Measurements from ENCODE around the gene INTS2.

INTS2 gene

DNA sequence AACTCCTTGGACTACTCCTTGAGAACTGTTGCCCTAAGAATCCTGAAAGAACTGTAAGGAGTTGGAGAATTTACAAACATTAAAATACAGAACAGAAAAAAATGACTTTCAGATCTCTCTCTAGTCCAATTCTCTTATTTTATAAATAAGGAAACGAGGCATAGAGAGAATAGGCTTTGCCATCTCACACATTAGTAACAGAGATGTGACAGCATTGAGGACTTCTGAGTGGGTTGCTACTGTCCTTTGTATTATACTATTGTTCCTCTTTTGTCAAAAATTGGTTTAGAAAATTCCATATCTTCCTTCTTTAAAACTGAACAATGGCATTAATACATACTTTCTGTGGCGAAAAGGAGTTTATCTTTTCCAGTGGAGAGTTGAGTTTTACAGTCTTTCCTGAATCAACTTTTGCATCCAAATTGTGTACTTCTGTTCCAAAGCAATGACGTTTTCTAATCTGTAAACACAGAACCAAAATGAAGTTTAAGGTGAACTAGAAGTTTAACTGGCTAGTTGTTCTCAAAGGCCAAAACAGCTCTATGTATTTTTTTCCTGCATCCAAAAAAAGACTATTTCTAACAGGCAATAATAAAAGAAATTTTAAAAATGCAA, 80.9 kb downstream of the INTS2 start:
- Histone ChIP-seq H3K9me3 (ENCODE audit: insufficient read depth, low read length, severe bottlenecking) (no peaks in the 10 kb centered on the region), H4K20me1 (ENCODE audit: insufficient read depth, low read length) (peaks cover 4% of the 10 kb centered on the region; the same call in 1 of the 2 replicates), H2AFZ (ENCODE audit: low read depth, low read length) (no peak overlapping the region), H3K27ac (ENCODE audit: low read length) (no peak overlapping the region), H3K4me3 (ENCODE audit: low read depth in 1 of 2, low read length in 2 of 2) (no peak overlapping the region), H3K4me1 (ENCODE audit: insufficient read depth, low read length) (no peaks in the 10 kb centered on the region), H3K36me3 (ENCODE audit: insufficient read depth, low read length) (peaks cover 87% of the 10 kb centered on the region), H3K9ac (ENCODE audit: low read depth, low read length) (no peak overlapping the region), H3K4me2 (ENCODE audit: insufficient read depth, low read length) (no peak overlapping the region), H3K27me3 (ENCODE audit: insufficient read depth, low read length, poor library complexity) (no peaks in the 10 kb centered on the region), H3K79me2 (ENCODE audit: insufficient read depth, low read length) (peaks cover 18% of the 10 kb centered on the region)
- TF ChIP-seq, protein P1, sequence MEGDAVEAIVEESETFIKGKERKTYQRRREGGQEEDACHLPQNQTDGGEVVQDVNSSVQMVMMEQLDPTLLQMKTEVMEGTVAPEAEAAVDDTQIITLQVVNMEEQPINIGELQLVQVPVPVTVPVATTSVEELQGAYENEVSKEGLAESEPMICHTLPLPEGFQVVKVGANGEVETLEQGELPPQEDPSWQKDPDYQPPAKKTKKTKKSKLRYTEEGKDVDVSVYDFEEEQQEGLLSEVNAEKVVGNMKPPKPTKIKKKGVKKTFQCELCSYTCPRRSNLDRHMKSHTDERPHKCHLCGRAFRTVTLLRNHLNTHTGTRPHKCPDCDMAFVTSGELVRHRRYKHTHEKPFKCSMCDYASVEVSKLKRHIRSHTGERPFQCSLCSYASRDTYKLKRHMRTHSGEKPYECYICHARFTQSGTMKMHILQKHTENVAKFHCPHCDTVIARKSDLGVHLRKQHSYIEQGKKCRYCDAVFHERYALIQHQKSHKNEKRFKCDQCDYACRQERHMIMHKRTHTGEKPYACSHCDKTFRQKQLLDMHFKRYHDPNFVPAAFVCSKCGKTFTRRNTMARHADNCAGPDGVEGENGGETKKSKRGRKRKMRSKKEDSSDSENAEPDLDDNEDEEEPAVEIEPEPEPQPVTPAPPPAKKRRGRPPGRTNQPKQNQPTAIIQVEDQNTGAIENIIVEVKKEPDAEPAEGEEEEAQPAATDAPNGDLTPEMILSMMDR (IDR thresholded peaks at IDR 0.05; ENCODE audit: borderline replicate concordance, extremely low read depth, low read length, poor library complexity, severe bottlenecking), result no peak
- DNase-seq (no peak), ATAC-seq (ENCODE audit: insufficient read depth, low read depth) (no peak)

DNA sequence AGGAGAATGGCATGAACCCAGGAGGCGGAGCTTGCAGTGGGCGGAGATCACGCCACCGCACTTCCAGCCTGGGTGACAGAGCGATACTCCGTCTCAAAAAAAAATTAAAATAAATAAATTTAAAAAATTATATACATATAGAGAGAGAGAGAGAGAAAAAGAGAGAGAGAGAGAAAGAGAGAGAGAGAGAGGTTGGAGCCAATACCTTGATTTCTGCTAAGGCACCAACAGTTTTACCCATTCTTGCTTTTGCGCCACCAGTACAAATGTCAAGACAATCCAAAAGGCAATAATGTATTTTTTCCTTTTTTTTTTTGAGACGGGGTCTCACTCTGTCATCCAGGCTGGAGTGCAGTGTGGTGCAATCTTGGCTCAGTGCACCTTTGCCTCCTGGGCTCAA, 81.7 kb downstream of the INTS2 start:
- no peaks in the 10 kb centered on the region for H3K4me1 ChIP-seq (ENCODE audit: insufficient read depth, low read length)
- H3K79me2 ChIP-seq (ENCODE audit: insufficient read depth, low read length), result peaks cover 10% of the 10 kb centered on the region
- no peak for DNase-seq
- H4K20me1 ChIP-seq (ENCODE audit: insufficient read depth, low read length), result no peaks in the 10 kb centered on the region
- no peak overlapping the region for H3K27ac ChIP-seq (ENCODE audit: low read length)
- no peaks in the 10 kb centered on the region for H3K27me3 ChIP-seq (ENCODE audit: insufficient read depth, low read length, poor library complexity)
- no peak for TF ChIP-seq EZH2 (IDR thresholded peaks at IDR 0.05; ENCODE audit: borderline replicate concordance, low read depth, low read length, severe bottlenecking)
- TF ChIP-seq, protein P1 (IDR thresholded peaks at IDR 0.05; ENCODE audit: borderline replicate concordance, extremely low read depth, low read length, poor library complexity, severe bottlenecking), result no peak
- no peak overlapping the region for H3K9ac ChIP-seq (ENCODE audit: low read depth, low read length)
- ATAC-seq (ENCODE audit: insufficient read depth, low read depth), result no peak
- no peak overlapping the region for H2AFZ ChIP-seq (ENCODE audit: low read depth, low read length)
- H3K4me2 ChIP-seq (ENCODE audit: insufficient read depth, low read length), result no peak overlapping the region
- peaks cover 83% of the 10 kb centered on the region for H3K36me3 ChIP-seq (ENCODE audit: insufficient read depth, low read length)
- H3K4me3 ChIP-seq (ENCODE audit: low read depth in 1 of 2, low read length in 2 of 2), result no peak overlapping the region
- no peaks in the 10 kb centered on the region for H3K9me3 ChIP-seq (ENCODE audit: insufficient read depth, low read length, severe bottlenecking)

DNA sequence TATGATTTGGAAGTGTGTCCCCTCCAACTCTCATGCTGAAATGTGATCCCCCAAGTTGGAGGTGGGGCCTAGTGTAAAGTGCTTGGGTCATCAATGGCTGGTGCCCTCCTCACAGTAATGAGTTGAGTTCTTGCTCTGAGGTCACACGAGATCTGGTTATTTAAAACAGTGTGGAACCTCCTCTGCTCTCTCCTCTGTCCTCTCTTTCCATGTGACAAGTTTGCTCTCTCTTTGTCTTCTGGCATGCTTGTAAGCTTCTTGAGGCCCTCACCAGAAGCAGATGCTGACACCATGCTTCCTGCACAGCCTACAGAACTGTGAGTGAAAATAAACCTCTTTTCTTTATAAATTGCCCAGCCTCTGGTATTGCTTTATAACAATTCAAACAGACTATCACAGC, 84.3 kb downstream of the INTS2 start:
- no peaks in the 10 kb centered on the region for H3K4me1 ChIP-seq (ENCODE audit: insufficient read depth, low read length)
- no peak overlapping the region for H3K4me3 ChIP-seq (ENCODE audit: low read depth in 1 of 2, low read length in 2 of 2)
- peaks cover 9% of the 10 kb centered on the region for H3K79me2 ChIP-seq (ENCODE audit: insufficient read depth, low read length)
- ATAC-seq (ENCODE audit: insufficient read depth, low read depth), result no peak
- H3K9ac ChIP-seq (ENCODE audit: low read depth, low read length), result no peak overlapping the region
- no peaks in the 10 kb centered on the region for H4K20me1 ChIP-seq (ENCODE audit: insufficient read depth, low read length)
- no peaks in the 10 kb centered on the region for H3K27me3 ChIP-seq (ENCODE audit: insufficient read depth, low read length, poor library complexity)
- H3K36me3 ChIP-seq (ENCODE audit: insufficient read depth, low read length), result peaks cover 78% of the 10 kb centered on the region
- H3K9me3 ChIP-seq (ENCODE audit: insufficient read depth, low read length, severe bottlenecking), result no peaks in the 10 kb centered on the region
- no peak overlapping the region for H3K4me2 ChIP-seq (ENCODE audit: insufficient read depth, low read length)
- H2AFZ ChIP-seq (ENCODE audit: low read depth, low read length), result no peak overlapping the region
- no peak for DNase-seq
- TF ChIP-seq EZH2 (IDR thresholded peaks at IDR 0.05; ENCODE audit: borderline replicate concordance, low read depth, low read length, severe bottlenecking), result no peak
- TF ChIP-seq, protein P1 (IDR thresholded peaks at IDR 0.05; ENCODE audit: borderline replicate concordance, extremely low read depth, low read length, poor library complexity, severe bottlenecking), result no peak
- H3K27ac ChIP-seq (ENCODE audit: low read length), result no peak overlapping the region

DNA sequence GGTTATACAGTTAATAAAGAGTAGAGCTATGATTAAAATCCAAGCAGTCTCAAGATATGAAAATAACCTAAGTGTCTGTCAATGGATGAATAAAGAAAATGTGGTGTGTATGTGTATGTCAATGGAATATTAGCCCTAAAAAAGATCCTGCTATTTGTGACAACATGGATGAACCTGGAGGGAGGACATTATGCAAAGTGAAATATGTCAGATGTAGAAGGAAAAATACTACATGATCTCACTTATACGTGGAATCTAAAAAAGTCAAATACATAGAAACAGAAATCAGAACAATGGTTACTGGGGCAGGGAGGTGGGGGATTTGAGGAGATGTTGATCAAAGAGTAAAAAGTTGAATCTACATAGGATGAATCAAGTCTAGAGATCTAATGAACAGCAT, 84.9 kb downstream of the INTS2 start:
- DNase-seq, result no peak

More for the DNA sequence above, 84.9 kb downstream of the INTS2 start:
- H3K36me3 ChIP-seq (ENCODE audit: insufficient read depth, low read length), result peaks cover 78% of the 10 kb centered on the region
- no peak overlapping the region for H3K9ac ChIP-seq (ENCODE audit: low read depth, low read length)
- H3K27me3 ChIP-seq (ENCODE audit: insufficient read depth, low read length, poor library complexity), result no peaks in the 10 kb centered on the region
- no peak overlapping the region for H3K27ac ChIP-seq (ENCODE audit: low read length)
- TF ChIP-seq EZH2 (IDR thresholded peaks at IDR 0.05; ENCODE audit: borderline replicate concordance, low read depth, low read length, severe bottlenecking), result no peak
- TF ChIP-seq, protein P1 (IDR thresholded peaks at IDR 0.05; ENCODE audit: borderline replicate concordance, extremely low read depth, low read length, poor library complexity, severe bottlenecking), result no peak
- no peaks in the 10 kb centered on the region for H3K4me1 ChIP-seq (ENCODE audit: insufficient read depth, low read length)
- no peak for ATAC-seq (ENCODE audit: insufficient read depth, low read depth)
- H3K9me3 ChIP-seq (ENCODE audit: insufficient read depth, low read length, severe bottlenecking), result no peaks in the 10 kb centered on the region
- H3K4me2 ChIP-seq (ENCODE audit: insufficient read depth, low read length), result no peak overlapping the region
- peaks cover 9% of the 10 kb centered on the region for H3K79me2 ChIP-seq (ENCODE audit: insufficient read depth, low read length)
- no peak overlapping the region for H2AFZ ChIP-seq (ENCODE audit: low read depth, low read length)
- no peak overlapping the region for H3K4me3 ChIP-seq (ENCODE audit: low read depth in 1 of 2, low read length in 2 of 2)
- H4K20me1 ChIP-seq (ENCODE audit: insufficient read depth, low read length), result no peaks in the 10 kb centered on the region
